Ramos (cell line): ENCODE results near the gene BRME1.

Experiments
- in situ Hi-C: fragments of 300-500 bp; cut with MboI; formaldehyde crosslinking; loops from one replicate; pipeline ENCODE4 v1.14.3; 2022; ENCODE audit warnings: low sequenced_read_pairs; ENCODE audit not compliant: unreplicated experiment

BRME1 gene

DNA sequence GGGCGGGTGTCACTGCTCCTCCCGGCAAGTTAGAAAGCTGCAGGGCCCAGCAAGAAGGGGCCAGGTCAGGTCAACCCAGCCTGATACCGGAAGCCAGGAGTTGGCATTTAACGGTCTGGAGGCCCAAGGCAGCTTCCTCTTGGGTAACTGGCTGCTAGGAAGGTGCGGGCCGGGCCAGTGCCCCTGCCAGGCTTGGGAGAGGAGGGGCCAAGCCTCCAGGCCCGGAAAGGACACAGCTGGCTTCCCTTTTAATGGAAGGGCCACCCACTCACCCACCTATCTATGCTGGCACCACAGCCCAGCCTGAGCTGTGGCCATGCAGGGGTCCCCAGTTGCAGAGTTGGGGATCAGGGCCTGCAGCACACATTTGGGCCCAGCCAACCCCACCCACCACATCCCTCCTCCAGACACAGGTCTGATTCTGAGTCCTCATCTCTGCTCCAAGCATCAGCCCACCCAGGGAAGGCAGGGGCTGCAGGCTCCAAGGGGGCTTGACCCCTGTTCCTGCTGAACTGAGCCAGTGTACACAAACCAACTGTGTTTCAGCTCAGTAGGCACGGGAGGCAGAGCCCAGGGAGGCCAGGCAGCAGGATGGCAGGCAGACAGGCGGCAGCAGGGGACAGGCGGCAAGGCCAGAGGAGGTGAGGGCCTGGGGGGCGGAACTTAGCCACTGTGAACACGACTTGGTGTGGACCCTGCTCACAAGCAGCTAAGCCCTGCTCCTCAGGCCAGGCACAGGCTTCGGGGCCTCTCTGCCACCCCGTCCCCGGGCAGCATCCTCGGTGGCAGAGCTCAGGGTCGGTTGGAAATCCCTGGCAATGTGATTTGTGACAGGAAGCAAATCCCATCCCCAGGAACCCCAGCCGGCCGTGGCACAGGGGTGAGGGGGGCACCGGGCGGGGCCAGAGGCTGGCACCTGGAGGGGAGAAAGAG is 69.9 kb downstream of the BRME1 start:
- in situ Hi-C loops: no loop called here

DNA sequence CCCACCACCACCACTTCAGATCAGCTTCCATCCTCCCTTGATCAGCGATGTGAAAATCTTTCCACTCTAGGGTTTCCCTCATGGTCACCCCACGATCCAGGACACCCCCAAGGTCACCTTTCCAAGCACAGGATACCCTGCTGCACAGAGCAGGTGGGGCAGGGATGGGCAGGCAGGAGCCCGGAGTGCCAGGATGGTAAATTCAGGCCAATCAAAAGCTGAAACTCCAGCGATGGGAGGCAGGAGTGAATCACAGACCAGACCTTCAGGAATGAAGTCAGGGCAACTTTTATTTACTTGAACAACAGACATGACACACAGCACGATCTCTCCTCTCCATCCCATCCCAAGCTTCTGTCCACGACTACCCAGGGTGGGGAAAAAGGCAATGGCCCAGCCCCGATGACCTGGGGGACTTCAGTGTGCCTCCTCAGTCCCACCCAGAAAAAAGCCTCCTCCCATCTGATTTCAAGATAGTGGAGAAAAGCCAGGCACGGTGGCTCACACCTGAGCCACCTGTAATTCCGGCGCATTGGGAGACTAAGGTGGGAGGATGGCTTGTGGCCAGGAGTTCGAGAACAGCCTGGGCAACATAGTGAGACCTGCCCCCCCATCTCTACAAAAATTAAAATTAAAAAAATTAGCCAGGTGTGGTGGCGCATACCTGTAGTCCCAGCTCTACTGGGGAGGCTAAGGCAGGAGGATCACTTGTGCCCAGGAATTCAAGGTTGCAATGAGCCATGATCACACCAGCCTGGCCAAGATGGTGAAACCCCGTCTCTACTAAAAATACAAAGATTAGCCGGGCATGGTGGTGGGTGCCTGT is 71.5 kb downstream of the BRME1 start:
- in situ Hi-C loops: no loop called here

DNA sequence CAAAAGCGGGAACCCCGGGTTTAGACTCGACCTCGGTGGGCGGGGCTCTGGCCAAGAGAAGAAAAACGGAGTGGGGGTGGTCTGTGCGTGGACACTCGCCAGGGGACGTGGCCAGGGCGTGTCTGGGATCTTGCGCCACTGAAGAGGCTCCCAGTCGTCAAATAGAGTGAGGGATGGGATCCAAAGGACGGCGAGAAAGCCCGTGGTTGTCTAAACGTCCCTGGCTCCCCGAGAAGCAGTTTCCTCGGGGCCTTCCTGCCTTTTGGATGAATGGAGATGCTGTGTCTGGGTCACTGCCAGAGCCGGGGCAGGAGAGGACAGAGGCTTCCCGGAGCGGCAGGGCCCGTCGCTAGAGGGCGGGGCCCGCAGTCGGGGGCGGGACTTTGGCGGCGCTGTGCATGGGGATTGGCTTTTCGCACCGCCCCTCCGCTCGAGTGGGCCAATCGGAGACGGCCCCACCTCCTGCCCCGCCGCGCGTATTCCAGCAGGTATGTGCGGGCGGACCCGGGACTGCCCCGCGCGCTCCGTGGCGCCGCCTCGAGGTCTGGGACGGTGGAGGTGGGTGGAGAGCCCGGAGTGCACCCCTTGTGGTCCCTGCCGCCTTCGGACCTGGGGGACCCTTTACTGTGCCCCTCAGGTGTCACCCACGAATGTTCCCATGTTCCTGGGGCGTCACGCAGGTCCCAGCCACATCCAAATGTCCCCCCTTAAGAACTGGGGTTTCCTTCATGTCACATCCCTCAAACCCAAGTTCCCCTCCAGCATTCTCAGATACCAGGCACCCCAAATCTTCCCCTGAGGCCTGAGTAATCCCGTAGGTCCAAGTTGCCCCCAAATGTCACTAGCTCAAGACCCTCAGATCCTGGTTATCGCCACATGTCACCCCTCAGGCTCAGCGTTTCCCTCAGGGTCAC is 72.3 kb downstream of the BRME1 start:
- in situ Hi-C loops: no loop called here
